SK-N-DZ (cell line): Measurements from ENCODE around the gene NRF1.
A peak's percentile ranks its signal among the peaks of the same experiment; 100 is the strongest.

Source experiments
- DNase-seq: peaks from one replicate; pipeline ENCODE4 v3.0.0-alpha.2; 2015; ENCODE audit warnings: low spot score

Gene NRF1

GRCh38 chr7:129769866-129770808 lies 158.6 kb downstream of the NRF1 start:
- no peak for DNase-seq

- DNase-seq = no peak
These were observed 159.8 kb downstream of the NRF1 start for GRCh38 chr7:129771201-129771927.

GRCh38 chr7:129771928-129772479 lies 160.5 kb downstream of the NRF1 start:
- DNase-seq = no peak

GRCh38 chr7:129772646-129773280 lies 161.2 kb downstream of the NRF1 start:
- DNase-seq = no peak

- DNase-seq = no peak
These were observed 161.8 kb downstream of the NRF1 start for GRCh38 chr7:129773328-129773731.

- DNase-seq = no peak
These were observed 162.4 kb downstream of the NRF1 start for GRCh38 chr7:129773871-129774270.

GRCh38 chr7:129774359-129774758 lies 162.8 kb downstream of the NRF1 start:
- peak; percentile 47 for DNase-seq

- no peak for DNase-seq
These were observed 163.6 kb downstream of the NRF1 start for GRCh38 chr7:129774871-129775694.

GRCh38 chr7:129775695-129776361 lies 164.3 kb downstream of the NRF1 start:
- no peak for DNase-seq

GRCh38 chr7:129776362-129776722 lies 164.8 kb downstream of the NRF1 start:
- DNase-seq = no peak

GRCh38 chr7:129777195-129777844 lies 165.8 kb downstream of the NRF1 start:
- DNase-seq = no peak

- DNase-seq = no peak
These were observed 166.7 kb downstream of the NRF1 start for GRCh38 chr7:129777993-129778769.

GRCh38 chr7:129778770-129779601 lies 167.5 kb downstream of the NRF1 start:
- no peak for DNase-seq

GRCh38 chr7:129779602-129780256 lies 168.2 kb downstream of the NRF1 start:
- no peak for DNase-seq

GRCh38 chr7:129780257-129780973 lies 168.9 kb downstream of the NRF1 start:
- DNase-seq = no peak

GRCh38 chr7:129780974-129781927 lies 169.7 kb downstream of the NRF1 start:
- no peak for DNase-seq
